Stimulated activated CD4-positive, alpha-beta T cell treated with anti-CD3 and anti-CD28 coated beads, TNF-alpha, amount 100 ng/mL, for 48 hours (primary cell): ENCODE results near the gene VSX2.
"Not testable (repeated sequence)": the region's sequence is repeated elsewhere in the genome, so short reads cannot be mapped to it uniquely, and the experiment has no call there.

Experiments
- DNase-seq, 3 donors: peaks; one replicate each; pipeline ENCODE4 v3.0.0-alpha.2; 2020; ENCODE audit warnings: low read depth in 3 of 3

VSX2 gene

DNA sequence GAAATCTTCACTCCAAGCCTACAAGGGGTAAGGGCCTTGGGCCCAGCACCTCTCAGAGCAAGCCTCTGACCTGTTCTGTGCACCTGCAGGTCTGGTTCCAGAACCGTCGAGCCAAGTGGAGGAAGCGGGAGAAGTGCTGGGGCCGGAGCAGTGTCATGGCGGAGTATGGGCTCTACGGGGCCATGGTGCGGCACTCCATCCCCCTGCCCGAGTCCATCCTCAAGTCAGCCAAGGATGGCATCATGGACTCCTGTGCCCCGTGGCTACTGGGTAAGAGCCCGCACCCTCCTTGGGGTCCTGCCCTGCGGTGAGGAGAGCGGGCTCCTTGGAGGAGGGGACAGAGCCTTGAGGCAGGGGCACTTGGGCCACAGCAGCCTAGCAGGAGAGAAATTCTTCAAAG is 20.3 kb downstream of the VSX2 start:
- DNase-seq: no peak

DNA sequence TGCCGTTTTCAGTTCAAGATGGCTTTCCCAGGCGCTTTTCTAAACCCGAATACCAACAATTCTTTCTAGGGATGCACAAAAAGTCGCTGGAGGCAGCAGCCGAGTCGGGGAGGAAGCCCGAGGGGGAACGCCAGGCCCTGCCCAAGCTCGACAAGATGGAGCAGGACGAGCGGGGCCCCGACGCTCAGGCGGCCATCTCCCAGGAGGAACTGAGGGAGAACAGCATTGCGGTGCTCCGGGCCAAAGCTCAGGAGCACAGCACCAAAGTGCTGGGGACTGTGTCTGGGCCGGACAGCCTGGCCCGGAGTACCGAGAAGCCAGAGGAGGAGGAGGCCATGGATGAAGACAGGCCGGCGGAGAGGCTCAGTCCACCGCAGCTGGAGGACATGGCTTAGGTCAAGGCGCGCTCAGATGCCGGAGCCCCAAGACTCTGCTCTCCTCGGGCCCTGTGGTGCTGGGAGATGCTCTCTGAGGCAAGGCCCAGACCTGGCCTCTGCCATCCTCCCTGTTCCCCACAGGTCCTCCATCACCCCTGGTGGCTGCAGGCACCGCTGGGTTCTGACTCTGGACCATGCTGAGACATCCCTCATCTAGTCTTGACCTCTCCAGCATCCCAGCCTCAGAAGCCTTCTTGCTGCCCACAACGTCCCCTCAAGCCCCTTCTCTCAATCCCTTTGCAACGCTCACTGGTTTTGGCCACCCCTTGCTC is 21.4 kb downstream of the VSX2 start:
- no peak for DNase-seq

DNA sequence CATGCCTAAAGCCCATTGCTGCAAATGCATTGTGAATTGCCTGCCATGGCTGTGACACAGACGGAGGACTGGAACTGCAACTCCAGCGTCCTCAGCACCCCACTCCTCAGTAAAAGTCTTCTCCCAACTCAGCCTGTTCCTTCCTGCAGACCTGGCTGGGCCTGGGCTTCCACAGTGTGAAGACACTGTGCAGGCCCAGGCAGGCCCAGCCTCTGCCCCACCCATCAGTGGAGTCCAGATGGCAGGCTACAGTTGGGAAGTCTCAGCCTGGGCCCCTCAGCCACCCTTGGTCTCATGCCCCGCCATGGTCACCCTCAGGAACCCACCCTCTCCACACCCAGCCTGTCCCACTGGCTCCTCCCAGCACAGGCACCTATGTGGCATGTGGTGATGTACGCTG is 22.0 kb downstream of the VSX2 start:
- no peak for DNase-seq

DNA sequence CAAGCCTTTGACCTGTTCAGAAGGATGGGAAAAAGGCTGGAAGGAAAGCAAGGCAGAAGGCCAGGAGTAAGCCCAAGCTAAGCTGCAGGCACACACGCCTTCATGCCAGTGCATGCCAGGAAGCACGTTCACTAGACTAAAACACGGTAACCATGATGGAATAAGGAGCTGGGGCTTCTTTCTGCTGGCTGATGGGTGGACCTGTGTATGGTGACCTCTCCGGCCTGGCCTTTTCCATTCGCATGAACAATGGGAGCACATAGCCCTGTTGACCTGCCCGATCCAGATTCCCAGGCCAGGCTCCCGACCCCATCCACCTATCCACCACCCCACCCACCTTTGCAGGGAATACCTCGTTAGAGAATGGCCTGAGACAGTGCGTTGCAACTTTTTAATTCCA is 22.8 kb downstream of the VSX2 start:
- DNase-seq: no peak

DNA sequence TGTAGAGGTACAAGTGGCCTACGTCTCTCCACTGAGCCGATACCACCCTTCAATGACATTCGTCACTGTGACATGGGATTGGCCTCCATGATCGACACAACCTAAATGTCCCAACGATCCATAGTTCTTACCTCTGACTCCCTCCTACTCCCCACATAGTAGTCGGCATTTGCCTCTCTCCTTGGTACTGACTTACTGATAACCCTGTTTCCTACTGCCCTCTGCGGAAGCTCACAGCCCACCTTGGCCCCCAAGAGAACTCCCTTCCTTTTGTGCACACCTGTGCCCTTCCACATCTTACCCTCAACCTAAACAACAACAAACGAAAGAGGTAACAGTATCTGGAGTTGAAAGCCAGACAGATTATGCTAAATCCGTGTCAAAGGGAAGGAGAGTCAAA is 23.9 kb downstream of the VSX2 start:
- DNase-seq: no peak

DNA sequence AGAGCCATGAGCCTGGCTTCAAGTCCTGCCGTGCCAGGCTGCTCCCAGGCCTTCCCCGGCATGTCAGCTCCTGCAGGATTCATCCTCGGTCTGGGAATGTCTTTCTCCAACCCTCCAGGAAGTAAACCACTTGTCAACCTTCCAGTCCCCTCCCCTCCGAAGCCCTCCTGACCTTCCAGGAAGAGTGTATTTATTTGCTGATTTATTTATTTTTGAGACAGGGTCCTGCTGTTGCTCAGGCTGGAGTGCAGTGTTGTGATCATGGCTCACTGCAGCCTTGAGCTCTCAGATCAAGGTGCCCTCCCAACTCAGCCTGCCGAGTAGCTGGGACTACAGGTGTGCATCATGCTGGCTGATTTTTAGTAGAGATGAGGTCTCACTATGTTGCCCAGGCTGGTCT is 24.7 kb downstream of the VSX2 start:
- DNase-seq: no peak

DNA sequence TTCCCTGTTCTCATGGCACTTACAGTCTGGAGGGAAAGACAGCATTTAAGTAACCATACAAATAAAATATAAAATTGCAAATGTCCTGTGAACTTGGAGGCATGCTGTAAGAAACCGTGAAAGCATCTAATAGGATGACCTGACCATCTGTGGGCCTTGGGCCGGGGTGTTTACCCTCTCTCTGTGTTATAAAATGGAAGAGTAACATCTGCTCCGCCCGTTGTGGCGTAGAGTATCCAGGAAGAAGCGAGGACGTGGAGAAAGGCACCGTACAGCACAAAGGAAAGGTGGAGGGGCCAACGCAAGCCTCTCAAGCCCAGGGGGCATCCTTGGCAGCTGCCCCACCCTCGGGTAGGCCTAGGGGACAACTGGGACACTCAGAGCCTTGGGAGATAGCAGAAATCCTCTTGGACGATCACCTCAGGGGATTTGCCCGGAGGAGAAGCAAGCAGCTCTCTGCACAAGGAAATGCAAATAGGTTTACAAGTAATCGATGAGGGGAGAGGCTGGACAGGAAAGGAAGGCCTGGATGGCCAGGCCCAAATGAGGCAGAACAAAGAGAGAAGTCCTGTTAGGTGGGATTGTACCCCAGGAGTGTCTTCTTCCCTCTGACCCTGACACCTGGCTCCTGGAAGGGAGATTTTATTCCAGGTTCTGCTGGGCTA is 26.2 kb downstream of the VSX2 start:
- no peak for DNase-seq

DNA sequence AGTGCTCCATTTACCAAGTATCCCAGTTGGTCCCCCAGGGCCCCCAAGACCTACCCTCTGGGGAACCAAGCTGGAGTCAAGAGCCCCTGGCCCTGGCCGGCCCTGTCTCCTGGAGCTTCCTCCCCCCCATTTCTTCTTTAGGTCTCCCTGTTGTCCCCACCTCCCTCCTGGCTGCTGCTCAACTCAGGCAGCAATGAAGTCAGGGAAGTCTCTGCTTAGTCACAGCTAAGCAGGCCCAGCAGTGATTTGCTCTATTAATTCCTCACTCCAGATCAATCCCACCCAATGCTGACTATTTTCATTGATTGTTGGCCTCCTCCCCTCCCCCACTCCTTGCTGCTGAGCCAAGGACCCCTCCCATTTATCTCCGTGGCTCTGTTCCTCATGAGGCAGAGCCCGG is 28.3 kb downstream of the VSX2 start:
- DNase-seq: no peak

DNA sequence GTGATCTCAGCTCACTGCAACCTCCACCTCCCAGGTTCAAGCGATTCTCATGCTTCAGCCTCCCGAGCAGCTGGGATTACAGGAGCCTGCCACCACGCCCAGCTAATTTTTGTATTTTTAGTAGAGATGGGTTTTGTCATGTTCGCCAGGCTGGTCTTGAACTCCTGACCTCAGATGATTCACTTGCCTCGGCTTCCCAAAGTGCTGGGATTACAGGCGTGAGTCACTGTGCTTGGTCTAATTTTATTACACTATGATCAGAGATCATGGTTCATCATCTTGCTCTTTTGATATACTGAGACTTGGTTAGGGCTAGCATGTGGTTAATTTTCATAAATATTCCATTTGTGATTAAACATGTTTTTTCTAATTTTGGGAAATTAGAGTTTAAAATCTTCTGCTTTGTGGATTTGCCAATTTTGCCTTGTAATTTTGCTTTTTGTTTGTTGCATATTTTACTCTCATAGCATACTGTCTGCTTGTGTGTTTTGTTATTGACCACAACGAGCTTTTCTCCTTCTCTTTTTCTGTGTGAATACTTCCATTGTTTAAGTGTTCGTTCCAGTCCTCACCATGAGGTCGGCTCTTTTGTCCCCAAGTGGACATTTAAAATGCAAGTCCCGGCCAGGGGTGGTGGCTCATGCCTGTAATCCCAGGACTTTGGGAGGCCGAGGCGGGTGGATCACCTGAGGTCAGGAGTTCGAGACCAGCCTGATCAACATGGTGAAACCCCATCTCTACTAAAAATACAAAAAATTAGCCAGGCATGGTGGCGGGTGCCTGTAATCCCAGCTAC is 31.3 kb downstream of the VSX2 start:
- DNase-seq: not testable (repeated sequence)

DNA sequence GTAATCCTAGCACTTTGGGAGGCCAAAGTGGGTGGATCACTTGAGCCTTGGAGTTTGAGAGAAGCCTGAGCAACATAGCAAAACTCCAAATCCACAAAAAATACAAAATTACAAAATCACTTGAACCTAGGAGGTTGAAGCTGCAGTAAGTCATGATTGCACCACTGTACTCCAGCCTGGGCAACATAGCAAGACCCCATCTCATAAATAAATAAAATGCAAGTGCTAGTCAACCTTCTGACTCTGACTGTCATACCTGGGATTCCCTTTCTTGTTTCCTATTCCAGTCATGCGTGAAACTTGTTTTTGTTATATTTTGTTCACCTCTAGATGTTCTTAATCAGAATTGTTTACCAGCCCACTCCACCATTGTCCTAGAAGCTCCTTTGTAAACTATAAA is 32.1 kb downstream of the VSX2 start:
- DNase-seq: no peak

DNA sequence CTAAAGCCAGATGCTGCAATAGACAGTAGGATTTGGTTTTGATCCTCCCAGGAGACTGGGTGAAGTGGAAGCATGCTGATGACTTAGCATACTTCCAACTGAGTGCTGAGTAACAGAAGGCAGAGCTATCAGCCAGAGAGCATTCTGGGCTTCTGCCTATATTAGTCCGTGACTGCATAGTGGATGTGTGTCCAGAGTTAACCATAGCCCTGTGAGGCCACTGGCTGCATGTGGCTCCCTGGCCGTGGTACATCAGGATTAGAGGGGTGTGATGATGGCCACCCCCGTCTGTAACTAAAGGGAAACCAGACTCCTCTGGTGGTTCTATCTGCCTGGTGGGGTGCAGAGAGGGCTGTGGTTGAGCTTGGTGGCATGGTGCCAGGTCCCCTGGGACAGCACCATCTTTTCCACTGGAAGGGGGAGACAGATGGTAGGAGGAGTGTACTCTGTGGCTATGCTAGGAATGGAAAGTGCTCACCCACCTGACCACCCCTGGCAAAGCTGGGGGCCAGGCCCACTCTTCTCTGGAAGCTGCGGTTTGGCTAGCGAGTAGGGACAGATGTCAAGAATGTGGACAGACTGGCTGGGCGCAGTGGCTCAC is 36.1 kb downstream of the VSX2 start:
- no peak for DNase-seq

DNA sequence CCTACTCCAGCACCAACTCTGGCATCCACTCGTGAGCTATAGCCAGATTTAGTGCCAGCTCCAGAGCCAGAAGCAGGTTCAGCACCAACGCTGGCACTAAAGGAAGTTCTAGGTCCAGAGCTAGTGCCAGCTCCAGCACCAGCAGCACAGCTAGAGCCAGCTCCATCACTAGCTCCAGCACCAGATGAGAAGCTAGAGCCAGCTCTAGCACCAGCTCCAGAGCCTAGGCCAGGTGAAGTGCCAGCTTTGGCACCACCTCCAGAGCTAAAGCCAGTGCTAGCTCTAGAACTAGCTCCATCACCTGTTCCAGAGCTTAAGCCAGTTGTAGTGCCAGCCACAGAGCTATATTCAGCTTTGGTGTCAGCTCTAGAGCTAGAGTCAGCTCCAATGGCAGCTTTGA is 38.8 kb downstream of the VSX2 start:
- no peak for DNase-seq

DNA sequence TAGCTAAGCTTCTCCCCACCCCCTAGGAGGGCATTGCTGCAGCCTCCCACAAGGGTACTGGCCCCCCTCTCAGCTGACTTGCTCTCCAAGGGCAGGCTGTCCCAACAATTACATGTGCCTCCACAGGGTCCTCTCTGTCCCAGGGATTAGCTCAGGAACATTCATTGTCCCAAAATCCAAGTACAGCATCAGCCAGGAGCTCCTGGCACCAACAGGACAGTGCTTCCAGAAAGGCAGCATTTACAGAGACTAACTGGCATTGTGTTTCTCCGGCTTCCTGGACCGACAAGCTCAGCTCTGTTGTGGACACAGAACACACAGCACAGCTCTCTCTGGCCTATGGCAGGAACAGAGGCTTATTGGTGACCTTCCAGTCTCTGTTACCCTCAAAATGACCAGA is 41.8 kb downstream of the VSX2 start:
- DNase-seq: no peak

DNA sequence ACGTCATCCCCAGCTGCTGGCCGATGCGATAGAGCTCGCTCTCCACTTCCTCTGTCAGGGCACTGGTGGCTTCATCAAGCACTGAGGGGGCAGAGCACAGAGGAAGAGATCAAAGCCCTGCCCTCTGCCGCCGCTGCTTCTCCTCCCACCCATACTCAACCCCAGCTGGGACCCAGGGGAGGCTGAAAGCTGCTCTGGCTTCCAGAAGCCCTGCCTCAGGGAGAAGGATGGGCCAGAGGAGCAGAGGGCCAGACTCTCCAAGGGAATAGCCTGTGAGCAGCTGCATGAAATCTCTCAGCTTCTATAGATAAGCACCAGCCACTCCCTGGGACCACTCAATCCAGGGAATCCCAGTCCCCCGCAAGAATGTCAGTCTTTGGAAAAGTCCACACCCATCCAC is 47.5 kb downstream of the VSX2 start:
- DNase-seq: no peak

DNA sequence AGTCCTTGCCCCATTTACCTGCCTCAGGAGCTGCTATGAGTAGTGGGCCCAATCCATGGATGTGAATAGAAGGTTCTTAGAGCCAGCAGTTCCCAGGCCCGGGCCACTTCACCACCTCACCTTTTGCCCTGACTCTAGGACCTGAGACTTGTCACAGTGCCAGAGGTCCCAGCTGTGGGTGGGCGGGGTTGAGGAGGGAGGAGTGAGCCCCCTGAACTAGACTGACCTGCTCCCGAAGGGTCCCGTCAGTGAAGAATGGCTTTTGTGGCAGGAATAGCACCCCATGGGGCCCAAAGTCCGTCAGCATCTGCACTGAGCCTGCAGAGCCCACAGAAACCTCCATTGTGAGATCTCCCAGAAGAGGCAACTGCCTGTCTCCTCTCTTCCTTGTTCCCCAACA is 50.6 kb downstream of the VSX2 start:
- no peak for DNase-seq

DNA sequence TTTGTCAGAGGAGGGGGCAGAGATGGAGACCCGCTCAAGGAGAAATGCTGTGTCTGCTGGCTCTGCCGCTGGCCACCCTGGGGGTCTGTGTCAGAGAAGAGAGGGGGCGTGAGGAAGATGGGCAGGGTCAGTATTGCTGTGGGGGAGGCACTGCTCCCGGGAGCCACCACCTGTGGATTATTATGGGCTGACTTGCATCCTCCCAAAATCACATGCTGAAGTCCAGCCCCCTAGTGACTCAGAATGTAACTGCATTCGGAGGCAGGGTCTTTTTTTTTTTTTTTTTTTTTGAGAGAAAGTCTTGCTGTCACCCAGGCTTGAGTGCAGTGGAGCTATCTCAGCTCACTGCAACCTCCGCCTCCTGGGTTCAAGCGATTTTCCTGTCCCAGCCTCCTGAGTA is 51.2 kb downstream of the VSX2 start:
- no peak for DNase-seq

DNA sequence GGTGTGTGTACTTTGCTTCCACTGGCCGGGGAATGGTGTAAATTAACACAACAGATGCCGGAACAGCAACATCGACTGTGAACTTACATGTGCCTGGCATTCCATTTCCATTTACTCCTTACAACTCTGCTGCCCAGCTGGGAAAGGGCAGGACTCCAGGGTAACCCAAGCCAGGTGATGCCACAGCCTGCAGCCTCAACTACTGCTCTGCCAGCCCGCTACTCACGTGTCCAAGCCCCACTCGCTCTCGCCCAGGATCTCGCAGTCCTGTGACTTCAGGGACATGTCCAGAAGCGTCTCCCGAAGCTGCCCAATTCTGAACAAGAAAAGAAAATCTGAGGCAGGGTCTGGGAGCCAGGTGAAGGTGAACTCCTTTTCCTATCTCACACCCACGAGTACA is 52.8 kb downstream of the VSX2 start:
- no peak for DNase-seq

DNA sequence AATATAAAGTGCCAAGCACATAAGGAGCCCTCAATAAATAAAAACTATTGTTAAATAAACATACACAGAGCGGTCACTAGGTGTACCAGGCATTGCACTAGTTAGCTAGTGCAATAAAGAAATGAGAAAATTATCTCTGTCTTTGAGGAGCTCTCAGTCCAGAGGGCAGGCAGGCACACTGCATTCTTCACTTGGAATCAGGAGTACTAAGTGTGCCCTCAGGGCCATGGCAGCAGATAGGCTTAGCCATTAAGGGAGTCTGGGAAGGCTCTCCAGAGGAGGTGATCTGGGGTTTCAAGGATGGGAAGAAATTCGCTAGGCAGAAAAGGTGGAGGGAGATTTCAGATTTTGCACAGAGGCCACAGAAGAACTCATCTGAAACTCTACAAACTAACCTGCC is 54.4 kb downstream of the VSX2 start:
- no peak for DNase-seq

DNA sequence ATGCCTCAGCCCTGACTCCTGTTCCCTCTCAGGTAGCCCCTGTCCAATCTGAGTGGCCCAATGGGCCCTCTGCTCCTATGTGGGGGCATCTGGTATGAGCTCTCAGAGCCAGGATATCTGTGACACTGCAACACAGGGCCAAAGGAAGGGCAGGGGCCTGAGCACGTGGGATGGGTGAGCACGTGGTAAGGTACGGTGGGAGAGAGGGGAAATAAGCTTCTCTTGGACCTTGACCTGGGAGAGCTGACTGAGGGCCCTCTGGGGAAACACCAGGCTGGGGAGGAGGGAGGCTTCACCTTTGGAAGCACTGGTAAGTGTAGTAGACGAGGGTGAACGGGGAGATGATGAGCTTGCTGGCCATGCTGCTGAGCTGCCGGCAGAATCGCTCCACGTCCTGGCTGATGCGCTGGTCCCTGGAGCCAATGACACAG is 56.8 kb downstream of the VSX2 start:
- no peak for DNase-seq

DNA sequence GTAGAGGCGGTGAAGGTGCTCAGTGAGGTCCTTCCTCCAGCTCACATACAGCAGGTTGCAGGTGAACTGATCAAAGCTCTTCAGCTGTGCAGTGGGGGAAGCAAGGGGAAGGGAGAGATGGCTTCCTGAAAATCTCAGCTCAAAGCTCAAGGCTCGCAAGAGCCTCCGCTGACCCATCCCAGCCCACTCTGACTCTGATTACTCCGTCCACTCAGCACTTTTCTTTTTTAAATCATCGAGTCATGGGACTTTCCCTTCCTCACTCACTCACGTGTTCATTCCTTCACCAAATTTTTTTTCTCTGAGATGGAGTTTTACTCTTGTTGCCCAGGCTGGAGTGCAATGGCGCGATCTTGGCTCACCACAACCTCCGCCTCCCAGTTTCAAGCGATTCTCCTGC is 58.7 kb downstream of the VSX2 start:
- no peak for DNase-seq

DNA sequence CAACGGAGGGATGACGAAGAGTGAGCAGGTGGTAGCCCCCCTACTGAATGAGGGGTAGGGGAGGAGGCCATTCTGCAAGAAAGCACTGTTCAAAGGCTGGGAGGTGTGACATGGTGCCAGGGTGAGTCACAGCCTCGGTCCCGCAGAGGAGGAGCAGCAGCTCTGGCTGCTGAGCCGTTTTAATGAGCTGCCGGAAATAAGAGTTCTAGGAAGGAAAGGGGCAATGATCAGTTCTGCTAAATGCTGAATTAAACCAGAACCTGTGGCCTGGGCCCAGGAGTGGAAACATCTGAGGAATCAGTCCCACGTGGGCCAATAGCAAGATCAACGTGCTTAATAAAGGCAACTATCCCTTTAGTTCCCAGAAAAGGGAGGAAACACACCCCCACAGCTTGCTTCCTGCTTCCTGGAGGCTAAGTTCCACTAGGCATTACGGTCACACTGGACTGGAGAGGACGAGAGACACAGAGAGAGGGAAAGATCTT is 59.9 kb downstream of the VSX2 start:
- no peak for DNase-seq

DNA sequence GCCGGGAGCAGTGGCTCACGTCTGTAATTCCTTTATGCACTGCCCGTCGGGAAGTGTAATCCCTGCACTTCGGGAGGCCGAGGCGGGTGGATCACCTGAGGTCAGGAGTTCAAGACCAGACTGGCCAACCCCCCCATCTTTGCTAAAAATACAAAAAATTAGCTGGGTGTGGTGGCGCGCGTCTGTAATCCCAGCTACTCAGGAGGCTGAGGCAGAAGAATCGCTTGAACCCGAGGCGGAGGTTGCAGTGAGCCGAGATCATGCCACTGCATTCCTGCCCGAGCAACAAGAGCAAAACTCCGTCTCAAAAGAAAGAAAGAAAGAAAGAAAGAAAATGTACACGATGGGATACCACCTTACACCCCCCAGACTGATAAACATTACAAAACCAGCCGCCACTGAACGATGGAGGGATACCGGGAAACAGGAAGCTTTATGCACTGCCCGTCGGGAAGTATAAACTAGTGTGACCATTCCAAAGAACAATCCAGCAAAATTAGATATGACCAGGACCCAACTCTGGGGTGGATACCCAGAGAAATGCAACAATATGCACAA is 62.4 kb downstream of the VSX2 start:
- DNase-seq: no peak
